PFSK-1 (cell line): ENCODE measurements around the gene CLCN6.

Experiments used
- FOXP2 ChIP-seq: optimal IDR thresholded peaks from 2 replicates; pipeline ENCODE3; 2011; ENCODE audit warnings: borderline replicate concordance, control low read depth, inconsistent platforms; ENCODE audit not compliant: insufficient read depth; ENCODE audit errors: extremely low read length, extremely low read depth
- POLR2AphosphoS5 ChIP-seq: IDR thresholded peaks from 2 replicates; pipeline ENCODE4 v1.6.1; 2012; ENCODE audit warnings: low read depth, mild to moderate bottlenecking, control low read depth, low read length, moderate library complexity
- REST ChIP-seq, 2 experiments: IDR thresholded peaks; 2 replicates each; pipeline versions ENCODE4 v1.6.1 to v1.8.0; 2011 to 2012; ENCODE audit warnings: low read depth in 2 of 2, low read length in 2 of 2, control low read depth in 1 of 2, inconsistent platforms in 1 of 2, mild to moderate bottlenecking in 1 of 2, moderate library complexity in 1 of 2; ENCODE audit not compliant: insufficient read depth in 1 of 2
- SIN3A ChIP-seq: IDR thresholded peaks from 2 replicates; pipeline ENCODE4 v1.6.1; 2012; ENCODE audit warnings: mild to moderate bottlenecking, low read length, moderate library complexity, borderline replicate concordance; ENCODE audit not compliant: insufficient read depth
- TAF1 ChIP-seq: IDR thresholded peaks from 2 replicates; pipeline ENCODE4 v1.6.1; 2012; ENCODE audit warnings: low read length, control low read depth, borderline replicate concordance; ENCODE audit not compliant: insufficient read depth

Gene CLCN6

GRCh38 chr1:11789126-11790067, 16.6 kb upstream of the CLCN6 start:
- TF ChIP-seq SIN3A (no peak), TAF1 (no peak), POLR2AphosphoS5 (no peak), FOXP2 (no peak), REST (IDR thresholded peaks at IDR 0.05; ENCODE audit: insufficient read depth in 1 of 2, low read depth in 2 of 2, low read length in 2 of 2) (no peak)

GRCh38 chr1:11790101-11790879, 15.7 kb upstream of the CLCN6 start:
- no peak for TF ChIP-seq TAF1
- TF ChIP-seq POLR2AphosphoS5, result no peak
- TF ChIP-seq SIN3A, result no peak
- no peak for TF ChIP-seq REST (IDR thresholded peaks at IDR 0.05; ENCODE audit: insufficient read depth in 1 of 2, low read depth in 2 of 2, low read length in 2 of 2)
- no peak for TF ChIP-seq FOXP2

GRCh38 chr1:11790880-11791715, 14.9 kb upstream of the CLCN6 start:
- TF ChIP-seq POLR2AphosphoS5, result no peak
- peak; percentile 93 for TF ChIP-seq FOXP2

- TF ChIP-seq TAF1 (no peak), POLR2AphosphoS5 (no peak), FOXP2 (no peak), REST (IDR thresholded peaks at IDR 0.05; ENCODE audit: insufficient read depth in 1 of 2, low read depth in 2 of 2, low read length in 2 of 2) (no peak), SIN3A (no peak)
These were observed 13.9 kb upstream of the CLCN6 start for GRCh38 chr1:11792106-11792505.

GRCh38 chr1:11793819-11794218, 12.2 kb upstream of the CLCN6 start:
- TF ChIP-seq POLR2AphosphoS5, result no peak
- TF ChIP-seq SIN3A, result no peak
- no peak for TF ChIP-seq REST (IDR thresholded peaks at IDR 0.05; ENCODE audit: insufficient read depth in 1 of 2, low read depth in 2 of 2, low read length in 2 of 2)
- TF ChIP-seq TAF1, result no peak
- no peak for TF ChIP-seq FOXP2
